CD8-positive, alpha-beta memory T cell (primary cell): ENCODE measurements around the gene USP11. TPM values are rescaled to one million over a fixed set of nuclear protein-coding genes. Genes with fewer than 3 reads are reported as not detected.

Source experiments
- CTCF ChIA-PET: fragments of 350-600 bp; sonication (Branson Sonifier 250); formaldehyde crosslinking; loops from one replicate; lab custom pipeline; 2021; ENCODE audit warnings: antibody characterized with exemption; lab: Charles Lee
- POLR2A ChIA-PET: fragments of 350-600 bp; sonication (Branson Sonifier 250); formaldehyde crosslinking; loops from one replicate; lab custom pipeline; 2021; ENCODE audit warnings: antibody characterized with exemption; lab: Charles Lee
- DNase-seq, 5 donors: peaks; one replicate each; pipeline versions ENCODE4 v3.0.0 to v3.0.0-alpha.2; 2020 to 2022; ENCODE audit warnings: mixed read lengths in 1 of 5
- H3K27ac ChIP-seq: one replicate; pipeline ENCODE4 v1.7.0; 2013; ENCODE audit warnings: low read depth, mild to moderate bottlenecking, low read length, moderate library complexity
- H3K27me3 ChIP-seq: 2 replicates; pipeline ENCODE4 v1.7.0; 2013; ENCODE audit warnings: low read length, mild to moderate bottlenecking; ENCODE audit not compliant: insufficient read depth, poor library complexity, severe bottlenecking
- H3K36me3 ChIP-seq: 2 replicates; pipeline ENCODE4 v1.7.0; 2013; ENCODE audit warnings: mild to moderate bottlenecking, low read length, moderate library complexity; ENCODE audit not compliant: insufficient read depth
- H3K4me1 ChIP-seq: 2 replicates; pipeline ENCODE4 v1.7.0; 2013; ENCODE audit warnings: mild to moderate bottlenecking, low read length, moderate library complexity; ENCODE audit not compliant: insufficient read depth
- H3K4me3 ChIP-seq: 2 replicates; pipeline ENCODE4 v1.7.0; 2013; ENCODE audit warnings: mild to moderate bottlenecking, low read length
- H3K9me3 ChIP-seq: 2 replicates; pipeline ENCODE4 v1.7.0; 2013; ENCODE audit warnings: mild to moderate bottlenecking, low read length
- H3K27ac Mint-ChIP-seq, 8 donors: one replicate each; pipeline ENCODE4 v1.8.0; 2020 to 2021; ENCODE audit warnings: mixed read lengths in 8 of 8, mild to moderate bottlenecking in 6 of 8, inconsistent platforms in 3 of 8, moderate library complexity in 3 of 8
- H3K27me3 Mint-ChIP-seq, 2 donors: one replicate each; pipeline ENCODE4 v1.8.0; 2020 to 2021; ENCODE audit warnings: mixed read lengths in 2 of 2, mild to moderate bottlenecking in 1 of 2, moderate library complexity in 1 of 2
- H3K36me3 Mint-ChIP-seq, 3 donors: one replicate each; pipeline ENCODE4 v1.8.0; 2020 to 2021; ENCODE audit warnings: mixed read lengths in 3 of 3, inconsistent platforms in 1 of 3, mild to moderate bottlenecking in 1 of 3
- H3K4me1 Mint-ChIP-seq, 3 donors: one replicate each; pipeline ENCODE4 v1.8.0; 2020 to 2021; ENCODE audit warnings: mixed read lengths in 3 of 3, inconsistent platforms in 1 of 3, mild to moderate bottlenecking in 1 of 3
- H3K4me3 Mint-ChIP-seq, 7 donors: one replicate each; pipeline ENCODE4 v1.8.0; 2020 to 2021; ENCODE audit warnings: mixed read lengths in 7 of 7, mild to moderate bottlenecking in 6 of 7, moderate library complexity in 4 of 7, inconsistent platforms in 2 of 7
- H3K9me3 Mint-ChIP-seq, 5 donors: one replicate each; pipeline ENCODE4 v1.8.0; 2020 to 2022; ENCODE audit warnings: mixed read lengths in 5 of 5, mild to moderate bottlenecking in 3 of 5, moderate library complexity in 2 of 5, inconsistent platforms in 1 of 5
- polyA plus RNA-seq: library from polyadenylated mRNA; unstranded; fragments of 300-500 nt; fragmentation: Illumina TruSeq; gene quantifications from one replicate; pipeline ENCODE4 v1.2.3, GENCODE V29; 2021
- total RNA-seq, 2 experiments: library from RNA; stranded (reverse); gene quantifications; one replicate each; pipeline ENCODE4 v1.2.3, GENCODE V29; 2021

The USP11 gene
- total and polyA plus RNA-seq, 3 experiments from 2014 or later = 34.0 to 121 (median 41.7) TPM

DNA sequence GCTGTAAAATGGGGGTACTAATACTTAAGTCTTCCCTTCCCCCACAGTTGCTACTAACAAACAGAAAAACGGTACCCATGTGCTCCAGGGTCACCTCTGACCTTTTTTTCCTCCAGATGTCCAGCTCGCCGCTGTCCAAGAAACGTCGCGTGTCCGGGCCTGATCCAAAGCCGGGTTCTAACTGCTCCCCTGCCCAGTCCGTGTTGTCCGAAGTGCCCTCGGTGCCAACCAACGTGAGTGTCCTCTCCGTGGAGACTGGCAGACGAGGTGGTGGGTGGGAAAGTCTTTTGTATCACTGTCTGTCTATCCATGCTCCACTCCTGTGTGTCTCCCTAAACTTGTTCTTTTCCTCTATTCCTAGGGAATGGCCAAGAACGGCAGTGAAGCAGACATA is 34.1 kb upstream of the USP11 start:
- peak overlapping the region in 5 of 8 donors; percentile 5 to 68 (median 36) for H3K27ac Mint-ChIP-seq
- peaks cover 20 to 81% (median 25%) of the 10 kb centered on the region in 3 donors for H3K36me3 Mint-ChIP-seq
- Histone ChIP-seq H3K27me3 (no peaks in the 10 kb centered on the region), H3K36me3 (peaks cover 50% of the 10 kb centered on the region), H3K4me1 (peaks cover 34% of the 10 kb centered on the region), H3K9me3 (no peaks in the 10 kb centered on the region), H3K27ac (no peak overlapping the region), H3K4me3 (no peak overlapping the region)
- ChIA-PET POLR2A (no interaction called here), CTCF (no interaction called here)
- DNase-seq = no peak
- no peaks in the 10 kb centered on the region for H3K27me3 Mint-ChIP-seq
- peaks cover 39 to 48% (median 47%) of the 10 kb centered on the region in 3 donors for H3K4me1 Mint-ChIP-seq
- H3K4me3 Mint-ChIP-seq = no peak overlapping the region
- no peaks in the 10 kb centered on the region for H3K9me3 Mint-ChIP-seq

DNA sequence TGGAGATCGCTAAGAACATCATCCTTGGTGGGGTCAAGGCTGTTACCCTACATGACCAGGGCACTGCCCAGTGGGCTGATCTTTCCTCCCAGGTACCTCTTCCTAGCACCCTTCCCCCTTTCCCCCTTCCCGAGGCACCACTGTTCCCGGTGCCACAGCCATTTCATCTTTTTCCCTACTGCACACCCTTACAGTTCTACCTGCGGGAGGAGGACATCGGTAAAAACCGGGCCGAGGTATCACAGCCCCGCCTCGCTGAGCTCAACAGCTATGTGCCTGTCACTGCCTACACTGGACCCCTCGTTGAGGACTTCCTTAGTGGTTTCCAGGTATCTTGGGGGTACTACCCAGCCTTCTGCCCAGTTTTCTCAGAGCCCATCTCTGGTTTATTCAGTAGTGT is 33.5 kb upstream of the USP11 start:
- Histone ChIP-seq H3K4me1 (peaks cover 34% of the 10 kb centered on the region), H3K27ac (no peak overlapping the region), H3K27me3 (no peaks in the 10 kb centered on the region), H3K9me3 (no peaks in the 10 kb centered on the region), H3K36me3 (peaks cover 50% of the 10 kb centered on the region), H3K4me3 (no peak overlapping the region)
- H3K27ac Mint-ChIP-seq = no peak overlapping the region
- peaks cover 20 to 82% (median 25%) of the 10 kb centered on the region in 3 donors for H3K36me3 Mint-ChIP-seq
- H3K4me1 Mint-ChIP-seq = peaks cover 37 to 44% (median 44%) of the 10 kb centered on the region in 3 donors
- H3K27me3 Mint-ChIP-seq = no peaks in the 10 kb centered on the region
- DNase-seq = no peak
- CTCF ChIA-PET = no interaction called here
- POLR2A ChIA-PET = no interaction called here
- no peak overlapping the region for H3K4me3 Mint-ChIP-seq
- H3K9me3 Mint-ChIP-seq = no peaks in the 10 kb centered on the region

DNA sequence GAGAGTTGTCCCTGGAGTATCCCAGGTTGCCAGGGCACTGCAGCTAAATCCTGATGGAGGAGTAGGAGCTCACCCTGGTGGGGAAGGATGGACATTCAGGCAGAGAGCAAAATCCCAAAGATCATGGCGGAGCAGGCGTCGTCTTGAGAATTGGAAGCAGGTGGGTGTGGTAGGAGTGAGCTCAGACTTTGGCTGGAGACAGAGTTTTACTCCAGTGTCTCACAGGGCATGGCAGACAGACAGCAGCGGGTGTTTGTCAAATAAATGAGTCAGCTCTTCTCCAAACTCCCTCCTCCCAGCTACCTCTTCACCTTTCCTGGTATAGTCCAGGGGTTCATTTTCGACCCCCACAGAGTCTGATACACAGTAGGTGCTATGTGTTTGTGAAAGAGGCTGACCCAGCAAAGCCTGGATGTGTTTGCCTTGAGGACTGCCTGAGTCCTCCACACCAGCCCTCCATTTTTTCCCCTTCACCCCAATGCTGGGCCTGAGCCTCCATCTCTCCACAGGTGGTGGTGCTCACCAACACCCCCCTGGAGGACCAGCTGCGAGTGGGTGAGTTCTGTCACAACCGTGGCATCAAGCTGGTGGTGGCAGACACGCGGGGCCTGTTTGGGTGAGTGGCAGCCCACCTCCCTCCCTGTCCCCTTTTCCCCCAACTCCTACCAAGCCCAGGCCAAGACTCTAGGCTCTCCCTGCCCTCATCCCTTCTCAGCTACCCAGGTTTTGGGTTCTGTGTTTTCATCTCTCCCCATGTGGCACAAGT is 32.2 kb upstream of the USP11 start:
- Histone ChIP-seq H3K9me3 (no peaks in the 10 kb centered on the region), H3K36me3 (peaks cover 60% of the 10 kb centered on the region), H3K27ac (no peak overlapping the region), H3K4me3 (no peak overlapping the region), H3K4me1 (peaks cover 23% of the 10 kb centered on the region), H3K27me3 (no peaks in the 10 kb centered on the region)
- Mint-ChIP-seq H3K27ac (peak overlapping the region in 4 of 8 donors; percentile 29 to 91 (median 64)), H3K27me3 (no peaks in the 10 kb centered on the region), H3K9me3 (no peaks in the 10 kb centered on the region), H3K36me3 (peaks cover 28 to 87% (median 30%) of the 10 kb centered on the region in 3 donors), H3K4me1 (peaks cover 26 to 36% (median 33%) of the 10 kb centered on the region in 3 donors), H3K4me3 (no peak overlapping the region)
- ChIA-PET CTCF (interaction anchor here (0.8 kb wide), 1 partner anchor 323 kb away, joined by 3 read pairs; no protein-coding TSS in a partner anchor), POLR2A (no interaction called here)
- DNase-seq = no peak

- Mint-ChIP-seq H3K36me3 (peaks cover 30 to 88% (median 32%) of the 10 kb centered on the region in 3 donors), H3K9me3 (no peaks in the 10 kb centered on the region), H3K27ac (peak overlapping the region in 6 of 8 donors; percentile 25 to 91 (median 54)), H3K27me3 (no peaks in the 10 kb centered on the region), H3K4me3 (no peak overlapping the region), H3K4me1 (peaks cover 18 to 27% (median 24%) of the 10 kb centered on the region in 3 donors)
- peaks cover 66% of the 10 kb centered on the region for H3K36me3 ChIP-seq
- no peaks in the 10 kb centered on the region for H3K27me3 ChIP-seq
- no peak for DNase-seq
- H3K27ac ChIP-seq = no peak overlapping the region
- ChIA-PET POLR2A (interaction anchor here (0.7 kb wide), 1 partner anchor 16 kb away, joined by 3 read pairs; no protein-coding TSS in a partner anchor), CTCF (interaction anchor here (1.0 kb wide), 1 partner anchor 56 kb away, joined by 3 read pairs; the partner anchor contains the start of gene RBM10)
- H3K4me1 ChIP-seq = peaks cover 15% of the 10 kb centered on the region
- H3K9me3 ChIP-seq = no peaks in the 10 kb centered on the region
- no peak overlapping the region for H3K4me3 ChIP-seq
Observed at GRCh38 chrX:47201345-47201944, 31.4 kb upstream of the USP11 start.

DNA sequence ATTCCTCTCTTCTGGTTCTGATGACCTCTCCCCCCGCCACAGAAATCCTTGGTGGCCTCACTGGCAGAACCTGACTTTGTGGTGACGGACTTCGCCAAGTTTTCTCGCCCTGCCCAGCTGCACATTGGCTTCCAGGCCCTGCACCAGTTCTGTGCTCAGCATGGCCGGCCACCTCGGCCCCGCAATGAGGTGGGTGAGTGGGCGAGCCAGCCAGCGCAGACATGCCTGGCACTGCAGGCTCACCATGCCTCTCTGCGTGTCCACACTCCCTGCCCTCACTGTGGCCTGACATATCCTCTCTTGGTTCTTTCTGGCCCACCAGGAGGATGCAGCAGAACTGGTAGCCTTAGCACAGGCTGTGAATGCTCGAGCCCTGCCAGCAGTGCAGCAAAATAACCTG is 30.5 kb upstream of the USP11 start:
- Histone ChIP-seq H3K4me3 (no peak overlapping the region), H3K4me1 (peaks cover 6% of the 10 kb centered on the region), H3K9me3 (no peaks in the 10 kb centered on the region), H3K36me3 (peaks cover 71% of the 10 kb centered on the region), H3K27ac (no peak overlapping the region), H3K27me3 (no peaks in the 10 kb centered on the region)
- H3K27ac Mint-ChIP-seq = peak overlapping the region in 1 of 8 donors; percentile 75
- ChIA-PET CTCF (interaction anchor here (1.0 kb wide), 1 partner anchor 57 kb away, joined by 3 read pairs; the partner anchor contains the start of gene RBM10), POLR2A (interaction anchor here (0.7 kb wide), 1 partner anchor 15 kb away, joined by 3 read pairs; no protein-coding TSS in a partner anchor)
- H3K4me3 Mint-ChIP-seq = no peak overlapping the region
- H3K27me3 Mint-ChIP-seq = no peaks in the 10 kb centered on the region
- peaks cover 30 to 91% (median 36%) of the 10 kb centered on the region in 3 donors for H3K36me3 Mint-ChIP-seq
- DNase-seq = no peak
- no peaks in the 10 kb centered on the region for H3K9me3 Mint-ChIP-seq
- peaks cover 9 to 19% (median 16%) of the 10 kb centered on the region in 3 donors for H3K4me1 Mint-ChIP-seq

GRCh38 chrX:47202877-47203276 is 29.9 kb upstream of the USP11 start:
- no peaks in the 10 kb centered on the region for H3K9me3 Mint-ChIP-seq
- DNase-seq = no peak
- Histone ChIP-seq H3K27ac (no peak overlapping the region), H3K36me3 (peaks cover 72% of the 10 kb centered on the region), H3K4me1 (peaks cover under 1% of the 10 kb centered on the region), H3K9me3 (no peaks in the 10 kb centered on the region), H3K4me3 (no peak overlapping the region), H3K27me3 (no peaks in the 10 kb centered on the region)
- ChIA-PET CTCF (no interaction called here), POLR2A (no interaction called here)
- no peak overlapping the region for H3K4me3 Mint-ChIP-seq
- H3K4me1 Mint-ChIP-seq = peaks cover 4 to 15% (median 10%) of the 10 kb centered on the region in 3 donors
- peaks cover 30 to 92% (median 37%) of the 10 kb centered on the region in 3 donors for H3K36me3 Mint-ChIP-seq
- H3K27ac Mint-ChIP-seq = peak overlapping the region in 1 of 8 donors; percentile 27
- no peaks in the 10 kb centered on the region for H3K27me3 Mint-ChIP-seq

DNA sequence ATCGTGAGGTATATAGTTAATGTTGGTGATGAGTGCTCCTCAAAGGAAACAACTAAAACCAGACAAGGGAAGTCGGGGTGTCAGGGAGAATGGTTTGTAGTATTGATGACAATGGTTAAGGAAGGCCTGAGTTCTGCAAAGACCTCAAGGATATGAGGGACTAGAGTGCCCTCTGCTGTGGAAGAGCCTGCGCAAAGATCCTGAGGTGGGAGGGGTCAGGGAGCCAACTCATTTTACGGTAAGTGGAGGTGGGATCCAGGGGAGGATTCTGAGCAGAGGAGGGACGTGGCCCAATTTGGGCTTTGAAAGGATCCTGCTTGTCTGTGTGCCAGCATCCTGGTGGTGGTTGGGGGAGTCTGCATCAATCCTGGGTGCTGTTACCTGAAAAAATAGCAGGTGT is 27.8 kb upstream of the USP11 start:
- no peak overlapping the region for H3K27ac ChIP-seq
- Mint-ChIP-seq H3K4me1 (peaks cover 0 to 10% (median 0%) of the 10 kb centered on the region in 3 donors), H3K36me3 (peaks cover 25 to 88% (median 36%) of the 10 kb centered on the region in 3 donors), H3K27me3 (no peaks in the 10 kb centered on the region), H3K9me3 (no peaks in the 10 kb centered on the region), H3K4me3 (no peak overlapping the region), H3K27ac (peak overlapping the region in 2 of 8 donors; percentile 27 to 75)
- no peak overlapping the region for H3K4me3 ChIP-seq
- no peaks in the 10 kb centered on the region for H3K4me1 ChIP-seq
- no peaks in the 10 kb centered on the region for H3K9me3 ChIP-seq
- ChIA-PET CTCF (no interaction called here), POLR2A (interaction anchor here (0.6 kb wide), 1 partner anchor 68 kb away, joined by 3 read pairs; no protein-coding TSS in a partner anchor)
- no peak for DNase-seq
- H3K36me3 ChIP-seq = peaks cover 57% of the 10 kb centered on the region
- H3K27me3 ChIP-seq = no peaks in the 10 kb centered on the region

GRCh38 chrX:47206316-47206715 is 26.5 kb upstream of the USP11 start:
- DNase-seq = no peak
- H3K4me3 Mint-ChIP-seq = no peak overlapping the region
- Histone ChIP-seq H3K27me3 (no peaks in the 10 kb centered on the region), H3K4me3 (no peak overlapping the region), H3K9me3 (no peaks in the 10 kb centered on the region), H3K4me1 (no peaks in the 10 kb centered on the region), H3K36me3 (peaks cover 57% of the 10 kb centered on the region), H3K27ac (no peak overlapping the region)
- peak overlapping the region in 2 of 8 donors; percentile 45 to 77 for H3K27ac Mint-ChIP-seq
- H3K4me1 Mint-ChIP-seq = peaks cover 0 to 8% (median 0%) of the 10 kb centered on the region in 3 donors
- peaks cover 18 to 87% (median 33%) of the 10 kb centered on the region in 3 donors for H3K36me3 Mint-ChIP-seq
- no peaks in the 10 kb centered on the region for H3K27me3 Mint-ChIP-seq
- no peaks in the 10 kb centered on the region for H3K9me3 Mint-ChIP-seq
- ChIA-PET POLR2A (no interaction called here), CTCF (no interaction called here)
